HG03066 (cell line): ENCODE measurements around the gene DPP10.

Experiments
- ATAC-seq: cut with Tn5 transposase; IDR thresholded peaks from one replicate; pipeline ENCODE4 v1.9.1; 2021; ENCODE audit warnings: low read depth; ENCODE audit not compliant: unreplicated experiment

Gene DPP10

GRCh38 chr2:115782286-115782685 is 1339.8 kb downstream of the DPP10 start:
- no peak for ATAC-seq

- ATAC-seq = no peak
These were observed 1353.6 kb downstream of the DPP10 start for GRCh38 chr2:115796078-115796477.

- no peak for ATAC-seq
These were observed 1364.8 kb downstream of the DPP10 start for GRCh38 chr2:115807276-115807675.

GRCh38 chr2:115825912-115826311 is 1383.5 kb downstream of the DPP10 start:
- no peak for ATAC-seq

- ATAC-seq = no peak
These were observed 1390.8 kb downstream of the DPP10 start for GRCh38 chr2:115833196-115833595.

- ATAC-seq = no peak
These were observed 1396.1 kb downstream of the DPP10 start for GRCh38 chr2:115838539-115838938.

GRCh38 chr2:115842306-115842705 is 1399.9 kb downstream of the DPP10 start:
- ATAC-seq = no peak

GRCh38 chr2:115848192-115848591 is 1405.8 kb downstream of the DPP10 start:
- no peak for ATAC-seq

- no peak for ATAC-seq
These were observed 1424.6 kb downstream of the DPP10 start for GRCh38 chr2:115867024-115867423.

GRCh38 chr2:115874427-115874826 is 1432.0 kb downstream of the DPP10 start:
- no peak for ATAC-seq

GRCh38 chr2:115880558-115880957 is 1438.1 kb downstream of the DPP10 start:
- ATAC-seq = no peak

- no peak for ATAC-seq
These were observed 1444.9 kb downstream of the DPP10 start for GRCh38 chr2:115887209-115887776.
